GM23338 (cell line): ENCODE results near the gene GJD2. TPM values are rescaled to one million over a fixed set of nuclear protein-coding genes. Genes with fewer than 3 reads are reported as not detected.

Experiments used
- ATAC-seq: fragments of 200-7000 bp; cut with Tn5 transposase; 3 replicates; pipeline ENCODE4 v1.9.1; 2020
- DNase-seq: peaks from one replicate; pipeline ENCODE4 v3.0.0-alpha.2; 2015; ENCODE audit warnings: low spot score
- H2AFZ ChIP-seq: fragments of 200-600 bp; sonication (generic); 2 replicates; pipeline ENCODE4 v1.8.0; 2016; ENCODE audit warnings: antibody characterized with exemption, mild to moderate bottlenecking, moderate library complexity
- H3F3A ChIP-seq: fragments of 200-600 bp; sonication (generic); replicated peaks from 2 replicates; pipeline ENCODE4 v1.8.0; 2017; ENCODE audit warnings: antibody characterized with exemption, mixed run types, low read depth
- H3K27ac ChIP-seq: fragments of 200-600 bp; sonication (generic); 2 replicates; pipeline ENCODE4 v1.6.1; 2016; ENCODE audit warnings: low read depth
- H3K27me3 ChIP-seq: fragments of 200-600 bp; sonication (generic); 2 replicates; pipeline ENCODE4 v1.8.0; 2016; ENCODE audit warnings: mild to moderate bottlenecking, mixed run types, moderate library complexity; ENCODE audit not compliant: insufficient read depth
- H3K36me3 ChIP-seq: fragments of 200-600 bp; sonication (generic); 2 replicates; pipeline ENCODE4 v1.8.0; 2016; ENCODE audit warnings: mild to moderate bottlenecking; ENCODE audit not compliant: insufficient read depth
- H3K4me1 ChIP-seq: fragments of 200-600 bp; sonication (generic); 2 replicates; pipeline ENCODE4 v1.8.0; 2016; ENCODE audit warnings: mild to moderate bottlenecking, moderate library complexity; ENCODE audit not compliant: insufficient read depth
- H3K4me2 ChIP-seq: fragments of 200-600 bp; sonication (generic); 2 replicates; pipeline ENCODE4 v1.7.1; 2017; ENCODE audit warnings: mixed run types
- H3K4me3 ChIP-seq: fragments of 200-600 bp; sonication (generic); 2 replicates; pipeline ENCODE4 v1.6.1; 2016; ENCODE audit warnings: mixed run types
- H3K79me2 ChIP-seq: fragments of 200-600 bp; sonication (generic); replicated peaks from 2 replicates; pipeline ENCODE4 v1.8.0; 2017; ENCODE audit warnings: mild to moderate bottlenecking; ENCODE audit not compliant: insufficient read depth
- H3K9me2 ChIP-seq: fragments of 200-600 bp; sonication (generic); 2 replicates; pipeline ENCODE4 v1.8.0; 2017; ENCODE audit not compliant: insufficient read depth
- H4K20me1 ChIP-seq: fragments of 200-600 bp; sonication (generic); replicated peaks from 2 replicates; pipeline ENCODE4 v1.8.0; 2017; ENCODE audit warnings: mild to moderate bottlenecking; ENCODE audit not compliant: insufficient read depth
- H3K27ac Mint-ChIP-seq: 2 replicates; pipeline ENCODE4 v1.8.0; 2020; ENCODE audit warnings: inconsistent platforms, mild to moderate bottlenecking, moderate library complexity, mixed read lengths
- H3K27me3 Mint-ChIP-seq: 3 replicates; pipeline ENCODE4 v1.8.0; 2022; ENCODE audit warnings: low read depth, mild to moderate bottlenecking, moderate library complexity, mixed read lengths, inconsistent platforms; ENCODE audit not compliant: insufficient read depth, poor library complexity
- H3K36me3 Mint-ChIP-seq: 3 replicates; pipeline ENCODE4 v1.8.0; 2021; ENCODE audit warnings: low read depth, mild to moderate bottlenecking, inconsistent platforms, moderate library complexity, mixed read lengths
- H3K4me1 Mint-ChIP-seq: 3 replicates; pipeline ENCODE4 v1.8.0; 2020; ENCODE audit warnings: mild to moderate bottlenecking, inconsistent platforms, mixed read lengths
- H3K4me3 Mint-ChIP-seq: 3 replicates; pipeline ENCODE4 v1.8.0; 2021; ENCODE audit warnings: moderate library complexity, mild to moderate bottlenecking, inconsistent platforms, mixed read lengths
- H3K9me3 Mint-ChIP-seq: 3 replicates; pipeline ENCODE4 v1.8.0; 2020; ENCODE audit warnings: moderate library complexity, mild to moderate bottlenecking, inconsistent platforms, mixed read lengths
- CTCF ChIP-seq, 2 experiments: fragments of 200-600 bp in 1 of 2; sonication (generic) in 1 of 2; conservative IDR thresholded peaks; 2 replicates each; pipeline versions ENCODE4 v1.5.1 to v1.6.1; 2016 to 2017; ENCODE audit warnings: antibody characterized with exemption in 2 of 2, low read depth in 2 of 2, mild to moderate bottlenecking in 2 of 2, moderate library complexity in 1 of 2
- EZH2 ChIP-seq: fragments of 200-600 bp; sonication (generic); IDR thresholded peaks from one replicate; pipeline ENCODE4 v1.8.0; 2017; ENCODE audit warnings: antibody characterized with exemption, mild to moderate bottlenecking, low read depth; ENCODE audit not compliant: unreplicated experiment
- NANOG ChIP-seq: IDR thresholded peaks from 2 replicates; pipeline ENCODE4 v1.6.1; 2016; ENCODE audit warnings: antibody characterized with exemption, borderline replicate concordance
- POLR2AphosphoS5 ChIP-seq: IDR thresholded peaks from 2 replicates; pipeline ENCODE4 v1.6.1; 2016; ENCODE audit warnings: antibody characterized with exemption, low read depth
- ZNF114 ChIP-seq: fragments of 250-450 bp; sonication (Bioruptor Pico); IDR thresholded peaks from 2 replicates; pipeline ENCODE4 v1.5.0; 2020; ENCODE audit warnings: mild to moderate bottlenecking, moderate library complexity
- ZNF331 ChIP-seq: fragments of 250-450 bp; sonication (Bioruptor Pico); IDR thresholded peaks from 2 replicates; pipeline ENCODE4 v1.5.0; 2020; ENCODE audit warnings: low read depth, mild to moderate bottlenecking, moderate library complexity
- ZNF462 ChIP-seq: fragments of 250-450 bp; sonication (Bioruptor Pico); IDR thresholded peaks from 2 replicates; pipeline ENCODE4 v1.5.0; 2020; ENCODE audit warnings: mild to moderate bottlenecking, moderate library complexity
- polyA plus RNA-seq: library from polyadenylated mRNA; unstranded; fragments of >200 nt; fragmentation: Nextera tagmentation; extraction: Ambion mirVana; gene quantifications from 2 replicates; pipeline ENCODE4 v1.2.1, GENCODE V29; 2016
- total RNA-seq: library from RNA; depleted of rRNA; stranded (reverse); fragments of >200 nt; shearing (Covaris generic); gene quantifications from 2 replicates; pipeline ENCODE4 v1.2.3, GENCODE V29; 2014

GJD2 gene
- total and polyA plus RNA-seq, 2 experiments from 2014 or later: 0.29 to 0.63 TPM

DNA sequence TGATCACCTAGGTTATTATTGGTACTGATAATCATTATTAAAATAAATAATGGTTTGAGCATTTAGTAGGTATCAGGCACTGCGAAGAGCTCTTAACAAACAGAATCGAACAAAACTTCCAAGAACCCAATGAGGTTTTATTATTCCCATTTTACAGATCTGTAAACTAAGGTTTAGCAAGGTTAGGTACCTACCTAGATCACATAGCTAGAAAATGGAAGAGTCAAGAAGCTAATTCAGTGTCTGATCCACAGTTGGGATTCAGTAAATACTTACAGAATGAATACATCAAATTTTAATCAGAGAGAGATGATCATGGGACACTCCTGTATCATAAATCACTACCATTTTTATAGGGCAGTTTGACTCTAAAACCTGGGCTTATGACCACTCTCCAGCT, 15.5 kb downstream of the GJD2 start:
- Histone ChIP-seq H3K36me3 (no peaks in the 10 kb centered on the region; the same call in 1 of the 2 replicates), H3K27ac (no peak overlapping the region), H3F3A (no peaks in the 10 kb centered on the region), H3K9me2 (no peaks in the 10 kb centered on the region), H3K4me3 (no peak overlapping the region), H3K27me3 (no peaks in the 10 kb centered on the region), H4K20me1 (no peaks in the 10 kb centered on the region), H3K4me1 (no peaks in the 10 kb centered on the region; the same call in 1 of the 2 replicates), H3K79me2 (no peaks in the 10 kb centered on the region), H2AFZ (no peak overlapping the region), H3K4me2 (no peak overlapping the region)
- DNase-seq: no peak
- Mint-ChIP-seq H3K9me3 (no peaks in the 10 kb centered on the region), H3K27ac (no peak overlapping the region), H3K4me1 (no peaks in the 10 kb centered on the region), H3K4me3 (no peak overlapping the region), H3K36me3 (no peaks in the 10 kb centered on the region), H3K27me3 (no peaks in the 10 kb centered on the region)
- no peak for ATAC-seq
- no peak for TF ChIP-seq ZNF462 (CRISPR knock-in tag)
- TF ChIP-seq EZH2: no peak
- TF ChIP-seq NANOG: no peak
- TF ChIP-seq POLR2AphosphoS5: no peak
- TF ChIP-seq ZNF331: no peak
- TF ChIP-seq CTCF (conservative IDR thresholded peaks at IDR 0.05; ENCODE audit: low read depth in 2 of 2): no peak
- no peak for TF ChIP-seq ZNF114 (CRISPR knock-in tag)
